22Rv1 (cell line): Measurements from ENCODE around the gene SYNJ2.
A peak's percentile ranks its signal among the peaks of the same experiment; 100 is the strongest.

Experiments
- H3K27ac ChIP-seq: fragments of 450-650 bp; 2 replicates; pipeline ENCODE4 v1.5.1; 2017
- CTCF ChIP-seq: fragments of 450-650 bp; IDR thresholded peaks from 2 replicates; pipeline ENCODE4 v1.5.1; 2017; ENCODE audit warnings: mild to moderate bottlenecking
- ZFX ChIP-seq: fragments of 450-650 bp; IDR thresholded peaks from 2 replicates; pipeline ENCODE4 v1.6.1; 2017; ENCODE audit warnings: antibody characterized with exemption, borderline replicate concordance

The SYNJ2 gene

DNA sequence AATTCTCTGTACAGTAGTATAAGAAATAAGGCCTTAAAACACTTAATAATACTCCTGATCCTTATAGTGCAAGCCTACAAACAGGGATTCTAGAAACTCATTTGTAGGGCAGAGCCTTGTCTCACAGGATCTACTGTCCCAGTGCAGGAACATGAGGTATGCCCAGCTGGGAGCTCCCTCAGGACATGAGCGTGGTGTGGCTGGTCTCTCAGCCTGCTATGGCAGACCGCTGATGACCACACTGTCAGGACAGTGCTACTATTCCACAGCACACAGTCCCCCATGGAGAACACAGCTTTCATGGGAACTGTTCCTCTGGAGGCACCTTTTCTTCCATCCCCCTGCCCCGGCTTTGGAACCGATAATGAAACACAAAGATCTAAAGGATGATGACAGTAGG is 133.4 kb downstream of the SYNJ2 start:
- no peak for TF ChIP-seq CTCF
- no peak for TF ChIP-seq ZFX
- H3K27ac ChIP-seq = no peak overlapping the region

GRCh38 chr6:158115508-158115907 is 133.8 kb downstream of the SYNJ2 start:
- H3K27ac ChIP-seq = no peak overlapping the region
- TF ChIP-seq CTCF (no peak), ZFX (no peak)

- TF ChIP-seq ZFX = no peak
- TF ChIP-seq CTCF = no peak
- H3K27ac ChIP-seq = no peak overlapping the region
Observed at GRCh38 chr6:158118886-158119285, 137.2 kb downstream of the SYNJ2 start.

- H3K27ac ChIP-seq = no peak overlapping the region
- no peak for TF ChIP-seq CTCF
- no peak for TF ChIP-seq ZFX
Observed at GRCh38 chr6:158121335-158121734, 139.7 kb downstream of the SYNJ2 start.

- TF ChIP-seq ZFX = no peak
- no peak for TF ChIP-seq CTCF
- no peak overlapping the region for H3K27ac ChIP-seq
Observed at GRCh38 chr6:158122048-158122447, 140.4 kb downstream of the SYNJ2 start.

- no peak overlapping the region for H3K27ac ChIP-seq
- no peak for TF ChIP-seq ZFX
- no peak for TF ChIP-seq CTCF
Observed at GRCh38 chr6:158124288-158124687, 142.6 kb downstream of the SYNJ2 start.

DNA sequence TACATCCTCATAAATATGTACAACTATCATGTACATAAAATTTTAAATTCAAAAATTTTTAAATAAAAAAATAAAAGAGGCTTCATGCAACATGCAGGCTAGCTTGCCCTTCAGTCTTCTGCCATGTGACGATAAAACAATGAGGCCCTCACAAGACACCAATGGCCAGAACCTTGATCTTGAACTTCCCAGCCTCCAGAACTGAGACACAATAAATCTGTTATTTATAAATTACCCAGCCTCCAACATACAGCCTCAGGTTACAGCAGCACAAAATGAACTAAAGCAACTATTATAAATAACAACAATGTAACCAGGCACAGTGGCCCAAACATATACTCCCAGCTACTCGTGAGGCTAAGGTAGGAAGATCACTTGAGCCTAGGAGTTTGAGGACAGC is 143.6 kb downstream of the SYNJ2 start:
- TF ChIP-seq CTCF = no peak
- TF ChIP-seq ZFX = no peak

GRCh38 chr6:158131926-158132325 is 150.3 kb downstream of the SYNJ2 start:
- H3K27ac ChIP-seq = no peak overlapping the region
- TF ChIP-seq ZFX (no peak), CTCF (peak; percentile 63)

More for the DNA sequence above, 143.6 kb downstream of the SYNJ2 start:
- H3K27ac ChIP-seq = no peak overlapping the region
